COR-L47 (cell line): ENCODE data around the gene GFOD2.
"Not testable (repeated sequence)": the region's sequence is repeated elsewhere in the genome, so short reads cannot be mapped to it uniquely, and the experiment has no call there.

ENCODE experiments used
- DNase-seq: peaks from one replicate; lab custom pipeline; 2025; lab: John Stamatoyannopoulos, UW

Gene GFOD2

GRCh38 chr16:67702130-67702529 is 17.0 kb downstream of the GFOD2 start:
- DNase-seq: no peak

GRCh38 chr16:67701420-67701819 is 17.7 kb downstream of the GFOD2 start:
- no peak for DNase-seq

GRCh38 chr16:67699265-67699664 is 19.9 kb downstream of the GFOD2 start:
- no peak for DNase-seq

GRCh38 chr16:67697422-67698185 is 21.5 kb downstream of the GFOD2 start:
- no peak for DNase-seq

GRCh38 chr16:67694611-67695010 is 24.5 kb downstream of the GFOD2 start:
- no peak for DNase-seq

GRCh38 chr16:67693517-67694285 is 25.4 kb downstream of the GFOD2 start:
- DNase-seq: not testable (repeated sequence)

GRCh38 chr16:67685388-67686112 is 33.6 kb downstream of the GFOD2 start:
- DNase-seq: no peak

GRCh38 chr16:67683767-67684166 is 35.3 kb downstream of the GFOD2 start:
- DNase-seq: no peak

- DNase-seq: no peak
These were observed 38.9 kb downstream of the GFOD2 start for GRCh38 chr16:67679935-67680897.

GRCh38 chr16:67678354-67679023 is 40.6 kb downstream of the GFOD2 start:
- no peak for DNase-seq

- no peak for DNase-seq
These were observed 41.4 kb downstream of the GFOD2 start for GRCh38 chr16:67677712-67678111.

- no peak for DNase-seq
These were observed 42.2 kb downstream of the GFOD2 start for GRCh38 chr16:67676939-67677338.

- no peak for DNase-seq
These were observed 42.6 kb downstream of the GFOD2 start for GRCh38 chr16:67676516-67676915.

- no peak for DNase-seq
These were observed 43.1 kb downstream of the GFOD2 start for GRCh38 chr16:67675999-67676398.

GRCh38 chr16:67675579-67675935 is 43.6 kb downstream of the GFOD2 start:
- no peak for DNase-seq

GRCh38 chr16:67674851-67675578 is 44.1 kb downstream of the GFOD2 start:
- DNase-seq: peak; percentile 57

GRCh38 chr16:67673712-67674580 is 45.2 kb downstream of the GFOD2 start:
- DNase-seq: peak; percentile 18

GRCh38 chr16:67672739-67673662 is 46.1 kb downstream of the GFOD2 start:
- peak; percentile 32 for DNase-seq
